Activated CD4-positive, CD25-positive, alpha-beta regulatory T cell (primary cell): ENCODE results near the gene ATRX.
A peak's percentile ranks its signal among the peaks of the same experiment; 100 is the strongest.
"Not testable (repeated sequence)": the region's sequence is repeated elsewhere in the genome, so short reads cannot be mapped to it uniquely, and the experiment has no call there.

Experiments
- DNase-seq, 4 experiments: peaks; one replicate each; lab custom pipeline; 2025; lab: John Stamatoyannopoulos, UW

Gene ATRX

DNA sequence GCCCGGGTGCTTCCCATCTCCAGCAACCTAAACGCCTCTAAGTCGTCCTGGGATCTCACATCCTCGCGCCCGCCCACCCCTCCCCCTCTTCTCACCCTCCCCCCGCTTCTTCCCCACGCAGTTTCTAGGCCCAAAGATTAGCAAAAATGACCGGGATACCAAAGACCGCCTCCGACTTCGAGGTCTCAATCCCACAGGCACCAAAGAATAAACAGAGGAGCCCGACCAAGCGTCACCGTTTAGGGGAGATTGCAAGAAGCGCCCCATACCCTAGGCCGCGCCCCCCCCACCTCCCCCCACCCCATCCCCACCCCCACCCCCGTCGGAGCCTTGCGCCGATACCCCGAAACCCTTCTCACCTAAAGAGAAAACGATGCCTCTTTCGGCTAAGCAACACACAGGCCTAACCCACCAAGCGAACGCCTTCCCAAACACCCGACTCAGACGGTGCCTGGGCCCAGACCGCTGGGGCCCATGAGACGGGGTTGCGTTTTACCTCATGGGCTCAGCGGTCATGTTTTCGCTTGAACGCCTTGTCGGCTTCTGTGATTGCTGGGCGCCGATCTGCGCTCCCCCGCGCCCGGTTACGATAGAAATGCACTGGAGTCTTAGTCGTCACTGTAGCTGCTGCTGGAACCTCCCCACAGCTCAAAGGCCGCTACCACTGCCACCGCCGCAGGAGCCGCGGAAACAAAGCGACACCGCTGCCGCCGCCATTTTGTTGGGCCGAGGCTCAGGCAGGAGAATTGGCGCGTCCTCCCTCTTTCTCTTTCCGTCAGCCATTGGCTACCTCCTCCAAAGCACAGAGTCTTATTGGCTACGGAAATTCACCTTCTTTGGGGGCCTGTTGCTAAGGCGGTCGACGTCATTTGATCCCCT lies at the start of gene ATRX:
Gene ATRX, minus strand, starts transcription at position 731 of the 879 bp plus-strand sequence. Its CDS starts 215 bp downstream, at position 516.
- peak; percentile 25 to 52 (median 46) for DNase-seq

GRCh38 chrX:77831544-77831943 lies 45.5 kb upstream of the ATRX start:
- DNase-seq, result not testable (repeated sequence)

- not testable (repeated sequence) for DNase-seq
Measured at GRCh38 chrX:77821989-77822388, 36.0 kb upstream of the ATRX start.

- DNase-seq, result no peak
Measured at GRCh38 chrX:77820091-77820727, 34.2 kb upstream of the ATRX start.

GRCh38 chrX:77814210-77814609 lies 28.2 kb upstream of the ATRX start:
- no peak for DNase-seq

DNA sequence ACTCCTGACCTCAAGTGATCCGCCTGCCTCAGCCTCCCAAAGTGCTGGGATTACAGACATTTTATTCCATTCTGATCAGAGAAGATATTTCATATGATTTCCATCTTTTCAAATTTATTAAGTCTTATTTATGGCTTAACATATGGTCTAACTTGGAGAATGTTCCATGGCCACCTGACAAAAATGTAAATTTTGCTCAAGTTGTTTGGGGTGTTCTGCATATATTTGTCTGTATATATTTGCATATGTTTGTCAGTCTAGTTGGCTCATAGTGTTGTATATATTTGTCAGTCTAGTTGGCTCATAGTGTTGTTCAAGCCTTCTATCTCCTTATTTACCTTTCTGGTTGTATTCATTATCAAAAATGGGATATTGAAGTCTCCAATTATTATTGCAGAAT lies 16.2 kb upstream of the ATRX start:
- no peak for DNase-seq

DNA sequence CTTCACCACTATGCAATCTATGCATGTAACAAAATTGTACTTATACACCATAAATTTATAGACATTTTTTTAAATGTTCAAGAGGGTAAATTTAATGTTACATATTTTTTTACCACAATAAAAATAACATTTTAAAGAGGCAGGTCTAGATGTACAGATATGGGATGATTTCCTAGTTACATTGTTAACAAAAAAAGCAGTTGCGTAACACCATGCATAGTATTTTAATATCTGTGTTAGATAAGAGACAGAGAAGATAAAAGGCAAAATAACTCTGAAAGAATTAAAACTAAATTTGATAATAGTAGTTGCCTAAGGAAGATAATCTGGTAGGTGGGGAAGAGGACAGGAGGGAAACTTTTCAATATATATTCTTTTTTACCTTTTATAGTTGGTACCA lies 9.1 kb upstream of the ATRX start:
- DNase-seq, result no peak

DNA sequence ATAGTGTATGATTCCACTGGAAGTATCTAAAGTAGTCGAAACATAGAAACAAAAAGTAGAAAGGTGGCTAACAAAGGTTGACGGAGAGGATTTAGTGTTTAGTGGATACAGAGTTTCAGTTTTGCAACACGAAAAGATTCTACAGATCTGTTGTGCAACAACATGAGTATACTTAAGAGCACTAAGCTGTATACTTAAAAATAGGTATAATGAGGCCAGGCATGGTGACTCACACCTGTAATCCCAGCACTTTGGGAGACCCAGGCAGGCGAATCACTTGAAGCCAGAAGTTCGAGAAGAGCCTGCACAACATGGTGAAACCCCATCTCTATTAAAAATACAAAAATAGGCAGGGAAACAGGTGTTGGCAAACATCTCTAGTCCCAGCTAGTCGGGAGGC lies 7.9 kb upstream of the ATRX start:
- no peak for DNase-seq

GRCh38 chrX:77788050-77788449 lies 2.0 kb upstream of the ATRX start:
- DNase-seq, result no peak

- DNase-seq, result no peak
Measured at GRCh38 chrX:77786365-77786680, 307 bp upstream of the ATRX start.

DNA sequence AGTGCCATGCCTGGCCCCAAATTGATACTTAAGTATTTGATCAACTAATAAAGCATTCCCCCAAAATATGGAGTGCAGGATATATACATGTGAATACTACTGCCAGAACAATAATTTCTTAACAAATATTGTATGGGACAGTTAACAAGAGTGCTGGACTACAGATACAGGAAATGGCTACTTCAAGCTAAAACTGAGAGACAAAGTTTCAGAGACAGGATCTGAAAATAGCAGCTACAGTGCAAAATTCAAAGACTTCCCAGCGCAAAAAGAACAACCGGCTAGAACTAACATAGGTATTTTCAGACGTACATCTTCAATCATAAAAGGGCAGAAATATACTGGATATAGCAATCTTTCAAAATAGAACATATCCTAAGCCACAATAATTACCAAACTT lies 6.3 kb downstream of the ATRX start:
- DNase-seq, result no peak

GRCh38 chrX:77776659-77777058 lies 9.4 kb downstream of the ATRX start:
- no peak for DNase-seq

DNA sequence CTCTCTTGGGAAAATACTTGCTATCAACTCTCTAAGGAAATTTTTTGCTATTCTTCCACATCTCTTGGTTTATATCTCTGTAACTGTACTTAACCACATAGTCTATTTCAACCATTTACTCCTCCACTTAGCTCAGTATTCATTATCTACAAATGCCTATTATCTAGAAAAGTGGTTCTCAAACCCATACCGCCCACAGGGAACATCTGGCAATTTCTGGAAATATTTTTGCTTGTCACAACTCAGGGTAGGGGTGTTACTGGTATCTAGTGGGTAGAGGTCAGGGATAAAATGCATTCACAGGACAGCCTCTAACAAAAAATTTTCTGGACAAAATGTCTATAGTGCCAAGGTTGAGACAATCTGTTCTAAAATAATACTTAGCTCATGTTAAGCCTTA lies 14.4 kb downstream of the ATRX start:
- DNase-seq, result no peak

DNA sequence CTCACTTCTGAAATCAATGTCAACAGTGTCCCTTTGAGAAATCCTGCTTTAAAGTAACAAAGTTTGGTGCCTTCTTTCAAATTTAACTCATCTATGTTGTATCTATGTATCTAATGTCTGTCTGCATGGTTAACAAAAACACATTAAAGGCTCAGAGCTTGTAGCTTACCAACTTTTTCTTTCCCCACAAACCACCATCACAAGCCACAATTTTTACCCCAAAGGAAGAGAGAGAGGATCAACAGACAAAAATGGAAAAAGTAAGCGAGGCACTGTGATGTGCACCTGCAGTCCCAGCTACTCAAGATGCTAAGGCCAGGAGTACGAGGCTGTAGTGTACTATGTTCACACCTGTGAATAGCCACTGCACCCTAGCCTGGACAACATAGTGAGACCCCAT lies 17.2 kb downstream of the ATRX start:
- no peak for DNase-seq

DNA sequence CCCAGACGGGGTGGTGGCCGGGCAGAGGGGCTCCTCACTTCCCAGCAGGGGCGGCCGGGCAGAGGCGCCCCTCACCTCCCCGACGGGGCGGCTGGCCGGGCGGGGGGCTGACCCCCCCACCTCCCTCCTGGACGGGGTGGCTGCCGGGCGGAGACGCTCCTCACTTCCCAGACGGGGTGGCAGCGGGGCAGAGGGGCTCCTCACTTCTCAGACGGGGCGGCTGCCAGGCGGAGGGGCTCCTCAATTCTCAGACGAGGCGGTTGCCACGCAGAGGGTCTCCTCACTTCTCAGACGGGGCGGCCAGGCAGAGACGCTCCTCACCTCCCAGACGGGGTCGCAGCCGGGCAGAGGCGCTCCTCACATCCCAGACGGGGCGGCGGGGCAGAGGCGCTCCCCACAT lies 19.8 kb downstream of the ATRX start:
- not testable (repeated sequence) for DNase-seq

DNA sequence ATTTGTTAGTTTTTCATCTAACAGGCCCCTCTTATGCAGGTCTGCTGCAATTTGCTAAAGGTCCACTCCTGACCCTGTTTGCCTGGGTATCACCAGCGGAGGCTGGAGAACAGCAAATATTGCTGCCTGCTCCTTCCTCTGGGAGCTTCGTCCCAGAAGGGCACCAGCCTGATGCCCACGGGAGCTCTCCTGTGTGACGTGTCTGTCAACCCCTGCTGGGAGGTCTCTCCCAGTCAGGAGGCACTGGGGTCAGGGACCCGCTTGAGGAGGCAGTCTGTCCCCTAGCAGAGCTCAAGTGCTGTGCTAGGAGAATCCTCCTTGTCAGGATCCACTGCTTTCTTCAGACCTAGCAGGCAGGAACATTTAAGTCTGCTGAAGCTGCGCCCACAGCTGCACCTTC lies 30.5 kb downstream of the ATRX start:
- no peak for DNase-seq

GRCh38 chrX:77753942-77754341 lies 32.1 kb downstream of the ATRX start:
- DNase-seq, result not testable (repeated sequence)

DNA sequence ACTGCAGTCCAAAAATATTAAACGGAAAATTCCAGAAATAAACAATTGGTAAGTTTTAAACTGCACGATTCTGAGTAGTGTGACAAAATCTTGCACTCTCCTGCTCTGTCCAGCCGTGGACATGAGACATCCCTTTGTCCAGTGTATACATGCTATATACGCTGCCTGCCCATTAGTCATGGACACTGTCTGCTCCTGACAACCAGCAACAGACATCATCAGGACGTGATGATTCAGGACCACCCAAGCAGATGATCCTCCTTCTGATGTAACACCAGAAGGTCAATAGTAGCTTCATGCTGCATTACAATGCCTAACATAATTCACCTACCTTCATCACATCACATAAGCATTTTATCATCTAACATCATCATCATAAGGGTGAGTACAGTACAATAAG lies 36.3 kb downstream of the ATRX start:
- no peak for DNase-seq

GRCh38 chrX:77743720-77744119 lies 42.3 kb downstream of the ATRX start:
- DNase-seq, result no peak

DNA sequence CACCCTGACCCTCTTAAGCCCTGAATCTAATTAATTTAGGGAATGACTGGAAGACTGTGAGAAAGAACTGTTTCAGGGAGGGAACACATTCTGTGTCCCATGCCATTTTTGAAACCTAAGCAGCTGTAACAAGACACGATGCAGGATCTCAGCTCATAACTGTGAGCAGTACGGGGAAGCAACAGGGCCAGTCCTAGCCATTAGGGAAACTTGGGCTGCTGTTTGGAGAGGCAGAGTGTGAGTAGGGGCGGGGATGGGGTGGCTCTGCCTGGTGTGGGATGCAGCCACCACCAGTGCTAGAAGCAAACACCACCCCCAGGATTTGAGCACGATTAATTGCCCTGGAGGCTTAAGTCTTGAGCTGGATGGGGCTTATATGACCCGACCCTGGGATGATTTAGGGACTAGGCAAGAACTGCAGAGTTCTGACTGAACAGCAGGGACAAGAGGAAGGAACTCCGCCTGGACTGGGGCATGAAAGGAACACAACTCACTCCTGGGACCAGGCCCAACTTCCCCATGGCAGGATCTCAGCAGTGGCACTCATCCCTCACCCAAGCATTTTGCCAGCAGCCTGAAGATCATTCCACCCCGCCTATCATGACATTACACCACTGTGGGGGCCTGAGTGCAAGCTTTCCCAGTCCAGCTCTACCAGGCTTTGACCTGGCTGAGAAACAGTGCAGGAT lies 43.1 kb downstream of the ATRX start:
- no peak for DNase-seq

DNA sequence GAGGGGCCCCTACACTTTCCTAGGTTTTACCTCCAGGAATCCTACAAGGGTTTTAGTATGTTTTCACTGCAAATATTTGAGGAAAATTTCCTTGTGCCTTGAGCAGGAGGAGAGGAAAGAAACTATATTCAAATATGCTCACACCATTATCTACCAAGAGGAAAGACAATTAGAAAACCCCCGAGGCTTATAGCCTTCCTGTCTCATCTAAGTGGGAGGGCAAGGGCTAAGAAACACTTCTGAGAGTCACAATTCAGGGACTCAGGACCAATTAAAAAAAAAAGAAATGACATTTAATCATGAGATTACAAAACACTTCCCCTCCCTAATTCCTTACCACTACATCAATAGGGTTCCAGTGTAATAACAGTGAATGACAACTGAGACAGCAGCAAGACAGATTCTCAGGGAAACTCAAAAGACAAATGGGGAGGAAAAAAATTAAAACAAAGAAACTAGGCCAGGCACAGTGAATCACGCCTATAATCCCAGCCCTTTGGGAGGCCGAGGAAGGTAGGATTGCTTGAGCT lies 45.6 kb downstream of the ATRX start:
- no peak for DNase-seq

DNA sequence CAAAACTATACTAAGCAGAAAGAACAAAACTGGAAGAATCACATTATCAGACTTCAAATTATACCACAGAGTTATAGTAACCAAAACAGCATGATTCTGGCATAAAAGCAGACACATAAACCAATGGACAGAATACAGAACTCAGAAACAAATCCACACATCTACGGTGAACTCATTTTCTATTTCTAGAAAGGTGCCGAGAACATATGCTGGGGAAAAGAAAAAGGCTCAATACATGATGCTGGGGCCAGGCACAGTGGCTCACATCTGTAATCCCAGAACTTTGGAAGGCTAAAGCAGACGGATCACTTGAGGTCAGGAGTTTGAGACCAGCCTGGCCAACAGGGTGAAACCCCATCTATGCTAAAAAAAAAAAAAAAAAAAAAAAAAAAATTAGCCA lies 52.7 kb downstream of the ATRX start:
- DNase-seq, result no peak
